Endothelial cell (in vitro differentiated cells): Measurements from ENCODE around the gene ARHGEF17. TPM values are rescaled to one million over a fixed set of nuclear protein-coding genes. Genes with fewer than 3 reads are reported as not detected.

ENCODE experiments used
- DNase-seq: peaks from one replicate; pipeline ENCODE4 v3.0.0; 2021; ENCODE audit warnings: low spot score
- H3K27ac Mint-ChIP-seq: one replicate; pipeline ENCODE4 v1.8.0; 2021; ENCODE audit warnings: mixed read lengths, inconsistent platforms; ENCODE audit not compliant: unreplicated experiment
- H3K27me3 Mint-ChIP-seq: one replicate; pipeline ENCODE4 v1.8.0; 2021; ENCODE audit warnings: mild to moderate bottlenecking, moderate library complexity, mixed read lengths, inconsistent platforms; ENCODE audit not compliant: unreplicated experiment
- H3K36me3 Mint-ChIP-seq: one replicate; pipeline ENCODE4 v1.8.0; 2021; ENCODE audit warnings: mild to moderate bottlenecking, low read depth, mixed read lengths, inconsistent platforms; ENCODE audit not compliant: unreplicated experiment
- H3K4me1 Mint-ChIP-seq: one replicate; pipeline ENCODE4 v1.8.0; 2021; ENCODE audit warnings: mild to moderate bottlenecking, mixed read lengths, inconsistent platforms; ENCODE audit not compliant: unreplicated experiment
- H3K4me3 Mint-ChIP-seq: one replicate; pipeline ENCODE4 v1.8.0; 2021; ENCODE audit warnings: mild to moderate bottlenecking, mixed read lengths, inconsistent platforms; ENCODE audit not compliant: unreplicated experiment
- H3K9me3 Mint-ChIP-seq: one replicate; pipeline ENCODE4 v1.8.0; 2021; ENCODE audit warnings: mixed read lengths, inconsistent platforms; ENCODE audit not compliant: unreplicated experiment
- total RNA-seq: library from RNA; stranded (reverse); fragmentation: NEBNext Ultra II Directional; extraction: Animal tissue kit (Norgen Biotek cat#: 25700); gene quantifications from one replicate; pipeline ENCODE4 v1.2.1, GENCODE V29; 2021; ENCODE audit not compliant: unreplicated experiment
- TF ChIP-seq, protein P1 (sequence below): fragments of 200-600 bp; sonication (generic); IDR thresholded peaks from one replicate; pipeline ENCODE4 v1.5.0; 2021; ENCODE audit warnings: antibody characterized with exemption; ENCODE audit not compliant: unreplicated experiment

ARHGEF17 gene
- total RNA-seq, 1 donor from 2014 or later = 93.3 TPM

GRCh38 chr11:73306977-73307322, 1.1 kb upstream of the ARHGEF17 start:
- no peak for DNase-seq
- peak overlapping the region; percentile 92 for H3K4me3 Mint-ChIP-seq
- TF ChIP-seq, protein P1, sequence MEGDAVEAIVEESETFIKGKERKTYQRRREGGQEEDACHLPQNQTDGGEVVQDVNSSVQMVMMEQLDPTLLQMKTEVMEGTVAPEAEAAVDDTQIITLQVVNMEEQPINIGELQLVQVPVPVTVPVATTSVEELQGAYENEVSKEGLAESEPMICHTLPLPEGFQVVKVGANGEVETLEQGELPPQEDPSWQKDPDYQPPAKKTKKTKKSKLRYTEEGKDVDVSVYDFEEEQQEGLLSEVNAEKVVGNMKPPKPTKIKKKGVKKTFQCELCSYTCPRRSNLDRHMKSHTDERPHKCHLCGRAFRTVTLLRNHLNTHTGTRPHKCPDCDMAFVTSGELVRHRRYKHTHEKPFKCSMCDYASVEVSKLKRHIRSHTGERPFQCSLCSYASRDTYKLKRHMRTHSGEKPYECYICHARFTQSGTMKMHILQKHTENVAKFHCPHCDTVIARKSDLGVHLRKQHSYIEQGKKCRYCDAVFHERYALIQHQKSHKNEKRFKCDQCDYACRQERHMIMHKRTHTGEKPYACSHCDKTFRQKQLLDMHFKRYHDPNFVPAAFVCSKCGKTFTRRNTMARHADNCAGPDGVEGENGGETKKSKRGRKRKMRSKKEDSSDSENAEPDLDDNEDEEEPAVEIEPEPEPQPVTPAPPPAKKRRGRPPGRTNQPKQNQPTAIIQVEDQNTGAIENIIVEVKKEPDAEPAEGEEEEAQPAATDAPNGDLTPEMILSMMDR = no peak
- H3K9me3 Mint-ChIP-seq = no peaks in the 10 kb centered on the region
- H3K27me3 Mint-ChIP-seq = peaks cover 13% of the 10 kb centered on the region
- H3K36me3 Mint-ChIP-seq = peaks cover 8% of the 10 kb centered on the region
- H3K27ac Mint-ChIP-seq = peak overlapping the region; percentile 96
- H3K4me1 Mint-ChIP-seq = peaks cover 19% of the 10 kb centered on the region

DNA sequence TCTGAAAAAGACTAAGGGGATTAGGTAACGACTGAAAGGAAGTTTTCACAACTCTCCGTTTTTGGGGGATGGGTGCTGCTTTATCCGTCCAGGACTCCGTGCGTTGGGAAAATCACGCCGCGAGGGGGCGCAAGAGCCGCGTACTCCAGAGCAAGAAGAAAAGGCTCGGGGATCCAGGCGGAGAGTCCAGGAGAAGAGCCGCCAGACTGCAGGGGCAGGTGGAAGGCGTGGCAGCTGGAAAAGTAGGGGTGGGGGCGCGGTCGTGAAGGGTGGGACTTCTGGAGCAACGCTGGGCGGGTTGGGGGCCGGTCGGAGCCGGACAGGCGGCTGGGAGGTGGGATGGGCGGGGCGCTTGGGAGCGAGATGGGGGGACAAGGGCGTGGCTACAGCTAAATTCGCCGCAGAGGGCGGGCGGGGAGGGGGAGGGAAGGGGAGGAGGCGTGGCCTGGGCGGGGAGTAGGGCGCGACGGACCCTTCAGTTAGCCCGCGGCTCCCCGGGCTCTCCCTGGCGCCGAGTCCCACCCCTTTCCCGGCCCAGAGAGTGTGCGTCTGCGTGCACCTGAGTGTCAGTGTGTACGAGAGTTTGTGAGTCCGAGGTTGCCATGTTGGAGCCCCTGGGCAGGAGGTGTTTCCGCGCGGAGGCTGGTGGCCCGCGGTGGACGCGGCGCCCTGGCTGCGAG, 613 bp upstream of the ARHGEF17 start:
- Mint-ChIP-seq H3K27me3 (peaks cover 12% of the 10 kb centered on the region), H3K36me3 (peaks cover 10% of the 10 kb centered on the region), H3K27ac (peak overlapping the region; percentile 96), H3K9me3 (no peaks in the 10 kb centered on the region), H3K4me3 (peak overlapping the region; percentile 92), H3K4me1 (peaks cover 23% of the 10 kb centered on the region)
- TF ChIP-seq, protein P1 = peak; percentile 86
- peak; percentile 99 for DNase-seq

DNA sequence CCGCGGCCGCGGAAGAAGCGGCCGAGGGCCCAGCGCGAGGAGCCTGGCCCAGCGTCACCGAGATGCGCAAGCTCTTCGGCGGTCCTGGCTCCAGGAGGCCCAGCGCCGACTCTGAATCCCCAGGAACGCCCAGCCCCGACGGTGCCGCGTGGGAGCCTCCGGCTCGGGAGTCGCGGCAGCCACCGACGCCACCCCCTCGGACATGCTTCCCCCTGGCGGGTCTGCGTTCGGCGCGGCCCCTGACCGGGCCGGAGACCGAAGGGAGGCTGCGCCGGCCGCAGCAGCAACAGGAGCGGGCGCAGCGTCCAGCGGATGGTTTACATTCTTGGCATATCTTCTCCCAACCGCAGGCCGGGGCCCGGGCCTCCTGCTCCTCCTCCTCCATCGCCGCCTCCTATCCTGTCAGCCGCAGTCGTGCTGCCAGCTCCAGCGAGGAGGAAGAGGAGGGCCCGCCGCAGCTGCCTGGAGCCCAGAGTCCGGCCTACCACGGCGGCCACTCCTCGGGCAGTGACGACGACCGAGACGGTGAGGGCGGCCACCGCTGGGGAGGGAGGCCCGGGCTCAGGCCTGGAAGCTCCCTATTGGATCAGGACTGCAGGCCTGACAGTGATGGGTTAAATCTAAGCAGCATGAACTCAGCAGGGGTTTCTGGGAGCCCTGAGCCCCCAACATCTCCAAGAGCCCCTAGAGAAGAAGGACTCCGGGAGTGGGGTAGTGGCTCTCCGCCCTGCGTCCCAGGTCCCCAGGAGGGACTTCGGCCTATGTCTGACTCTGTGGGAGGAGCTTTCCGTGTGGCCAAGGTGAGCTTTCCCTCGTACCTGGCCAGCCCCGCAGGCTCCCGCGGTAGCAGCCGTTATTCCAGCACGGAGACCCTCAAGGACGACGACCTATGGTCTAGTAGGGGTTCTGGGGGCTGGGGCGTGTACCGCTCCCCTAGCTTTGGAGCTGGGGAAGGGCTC, 1.2 kb downstream of the ARHGEF17 start:
- Mint-ChIP-seq H3K4me1 (peaks cover 39% of the 10 kb centered on the region), H3K36me3 (peaks cover 10% of the 10 kb centered on the region), H3K4me3 (peak overlapping the region; percentile 74), H3K27me3 (peaks cover 12% of the 10 kb centered on the region), H3K27ac (peak overlapping the region; percentile 18), H3K9me3 (no peaks in the 10 kb centered on the region)
- DNase-seq = peak; percentile 81
- TF ChIP-seq, protein P1 = no peak

- peaks cover 47% of the 10 kb centered on the region for H3K4me1 Mint-ChIP-seq
- H3K9me3 Mint-ChIP-seq = no peaks in the 10 kb centered on the region
- TF ChIP-seq, protein P1 = no peak
- H3K4me3 Mint-ChIP-seq = peak overlapping the region; percentile 74
- peaks cover 14% of the 10 kb centered on the region for H3K36me3 Mint-ChIP-seq
- H3K27me3 Mint-ChIP-seq = peaks cover 14% of the 10 kb centered on the region
- H3K27ac Mint-ChIP-seq = no peak overlapping the region
- DNase-seq = no peak
These were observed 2.0 kb downstream of the ARHGEF17 start for GRCh38 chr11:73310076-73310475.
